Heart right ventricle (tissue), 16 donors: ENCODE measurements around the gene STARD5. TPM values are rescaled to one million over a fixed set of nuclear protein-coding genes. Genes with fewer than 3 reads are reported as not detected.

ENCODE experiments used
- ATAC-seq, 8 donors: fragments of 200-7000 bp; cut with Tn5 transposase; one replicate each; pipeline ENCODE4 v1.9.1; 2020; ENCODE audit warnings: mild to moderate bottlenecking in 8 of 8, moderate library complexity in 8 of 8, moderate number of reproducible peaks in 1 of 8
- DNase-seq, 2 donors: peaks; one replicate each; pipeline ENCODE4 v3.0.0-alpha.2; 2020
- H3K27ac ChIP-seq, 10 donors: fragments of 200-600 bp; sonication (generic) in 2 of 10; one replicate each; pipeline versions ENCODE4 v1.5.0 to v1.8.0; 2020 to 2022; ENCODE audit warnings: mild to moderate bottlenecking in 3 of 10
- H3K27me3 ChIP-seq, 7 donors: fragments of 200-600 bp; one replicate each; pipeline ENCODE4 v1.8.0; 2021 to 2022; ENCODE audit warnings: mild to moderate bottlenecking in 2 of 7
- H3K36me3 ChIP-seq, 9 donors: fragments of 200-600 bp; sonication (generic) in 1 of 9; one replicate each; pipeline versions ENCODE4 v1.5.0 to v1.8.0; 2020 to 2022; ENCODE audit warnings: mild to moderate bottlenecking in 2 of 9
- H3K4me1 ChIP-seq, 9 donors: fragments of 200-600 bp; sonication (generic) in 1 of 9; one replicate each; pipeline versions ENCODE4 v1.5.0 to v1.8.0; 2020 to 2022; ENCODE audit warnings: mild to moderate bottlenecking in 4 of 9
- H3K4me3 ChIP-seq, 10 donors: fragments of 200-600 bp; sonication (generic) in 2 of 10; one replicate each; pipeline versions ENCODE4 v1.5.0 to v1.8.0; 2020 to 2022; ENCODE audit warnings: mild to moderate bottlenecking in 7 of 10, moderate library complexity in 2 of 10
- H3K9me3 ChIP-seq, 11 donors: fragments of 200-600 bp in 10 of 11; sonication (generic) in 2 of 11; one replicate each; pipeline versions ENCODE4 v1.5.0 to v1.8.0; 2013 to 2022; ENCODE audit warnings: mild to moderate bottlenecking in 2 of 11, control low read depth in 1 of 11, moderate library complexity in 1 of 11
- WGBS, 2 donors: extraction: QIAGEN DNeasy Blood & Tissue Kit; methylation state at CpG; one replicate each; pipeline ENCODE4 v1.1.7; 2013; ENCODE audit warnings: inconsistent platforms in 1 of 2; 5-methylcytosine and 5-hydroxymethylcytosine counted together
- intact Hi-C, 10 donors: fragments of 100-400 bp; cut with DNase I; formaldehyde crosslinking; loops; one replicate each; pipeline versions ENCODE4 v1.11.1 to v1.14.2; 2022
- polyA plus RNA-seq, 2 donors: library from polyadenylated mRNA; stranded (reverse); fragments of 200-250 nt; gene quantifications; one replicate each; pipeline ENCODE4 v1.2.3, GENCODE V29; 2013
- total RNA-seq, 10 donors: library from RNA; stranded (reverse); fragmentation: NEBNext Ultra II Directional in 3 of 10; extraction: Animal tissue kit (Norgen Biotek cat#: 25700) in 3 of 10; gene quantifications; one replicate each; pipeline versions ENCODE4 v1.2.1 to v1.2.4, GENCODE V29; 2021 to 2023
- TF ChIP-seq, protein P1 (sequence below), 9 donors: fragments of 200-600 bp; sonication (generic) in 2 of 9; IDR thresholded peaks; one replicate each; pipeline versions ENCODE4 v1.5.0 to v1.8.0; 2021 to 2022; ENCODE audit warnings: antibody characterized with exemption in 9 of 9, mild to moderate bottlenecking in 5 of 9, moderate library complexity in 1 of 9
- donor health status: Arrhythmogenic right ventricular cardiomyopathy.
- donor health status: ischemic (EF 13 %, LVEDD 7.1; RV severe dilation, severe dysfunction).
- donor health status: healthy with polysubstance abuse.
- donor health status: DM: no; HTN: yes; CAD: no.
- donor health status: DM: no; HTN: no; CAD: no.
- donor health status: ischemic (EF 25% LVEDD 6.9; RV normal size, moderate dysfunction).
- donor health status: ischemic (EF 25% LVEDD 5.7; RV mildly dilated, moderate dysfunction).
- donor health status: healthy.
- donor health status: DM: yes; HTN: yes; CAD: no.
- donor health status: Ischemic cardiomyopathy.
- donor health status: ischemic (EF 35%, LVEDD 5.7; RV mildly dilated, moderate dysfunction).
- donor health status: nonischemic (EF 11% LVEDD 7.7; RV severe dilation, severe dysfunction).
- donor health status: DM: yes; HTN: yes; CAD: no.
- donor health status: PGD.
- donor health status: ischemic (EF 29% LVEDD 5.4; RV normal size, mild dysfunction).
- donor health status: nonischemic (EF 23%, LVEDD 6.1; RV moderate dilation, normal function).

Gene STARD5
- total and polyA plus RNA-seq, 12 donors = 0.70 to 4.7 (median 1.3) TPM

DNA sequence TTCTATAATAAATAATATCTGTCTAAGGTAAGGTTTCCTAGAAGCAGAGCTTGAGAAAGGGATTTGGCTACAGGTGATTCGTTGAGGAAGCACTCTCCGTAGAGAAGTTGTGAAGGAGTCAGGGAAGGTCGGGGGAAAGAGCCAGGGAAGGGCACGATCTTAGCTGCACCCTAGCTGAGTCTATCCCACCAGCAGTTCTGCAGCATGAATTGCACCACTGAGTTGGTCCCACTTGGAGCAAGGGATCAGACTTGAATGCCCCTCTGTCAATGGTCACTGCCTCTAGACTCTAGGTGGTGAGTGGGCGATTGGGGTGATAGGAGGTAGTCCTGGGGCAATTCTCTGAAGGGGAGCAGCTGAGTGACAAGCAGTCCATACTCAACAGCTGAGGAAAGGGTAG, 36.5 kb upstream of the STARD5 start:
- 85 to 92% methylated on average over 5 of the region's 5 CpGs for WGBS, 2 donors

DNA sequence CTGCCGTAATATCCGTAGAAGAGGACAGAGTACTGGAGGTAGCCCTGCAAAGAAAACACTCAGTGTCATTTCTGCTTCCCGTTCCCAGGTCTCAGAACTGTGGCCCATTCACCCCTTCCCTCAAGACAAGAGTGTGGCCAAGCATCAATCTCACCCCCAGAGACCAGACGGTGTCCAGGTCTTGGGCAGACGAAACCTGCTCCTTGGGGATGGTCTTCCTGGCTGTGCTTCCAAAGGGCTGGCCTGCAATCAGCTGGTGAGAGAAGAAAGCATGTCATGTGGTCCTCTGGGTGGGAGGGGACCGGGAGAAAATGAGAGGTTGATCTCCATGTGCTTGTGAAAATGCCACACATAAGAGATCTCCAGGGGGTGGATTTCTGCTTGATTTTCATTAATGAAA, 34.3 kb upstream of the STARD5 start:
- TF ChIP-seq, protein P1, sequence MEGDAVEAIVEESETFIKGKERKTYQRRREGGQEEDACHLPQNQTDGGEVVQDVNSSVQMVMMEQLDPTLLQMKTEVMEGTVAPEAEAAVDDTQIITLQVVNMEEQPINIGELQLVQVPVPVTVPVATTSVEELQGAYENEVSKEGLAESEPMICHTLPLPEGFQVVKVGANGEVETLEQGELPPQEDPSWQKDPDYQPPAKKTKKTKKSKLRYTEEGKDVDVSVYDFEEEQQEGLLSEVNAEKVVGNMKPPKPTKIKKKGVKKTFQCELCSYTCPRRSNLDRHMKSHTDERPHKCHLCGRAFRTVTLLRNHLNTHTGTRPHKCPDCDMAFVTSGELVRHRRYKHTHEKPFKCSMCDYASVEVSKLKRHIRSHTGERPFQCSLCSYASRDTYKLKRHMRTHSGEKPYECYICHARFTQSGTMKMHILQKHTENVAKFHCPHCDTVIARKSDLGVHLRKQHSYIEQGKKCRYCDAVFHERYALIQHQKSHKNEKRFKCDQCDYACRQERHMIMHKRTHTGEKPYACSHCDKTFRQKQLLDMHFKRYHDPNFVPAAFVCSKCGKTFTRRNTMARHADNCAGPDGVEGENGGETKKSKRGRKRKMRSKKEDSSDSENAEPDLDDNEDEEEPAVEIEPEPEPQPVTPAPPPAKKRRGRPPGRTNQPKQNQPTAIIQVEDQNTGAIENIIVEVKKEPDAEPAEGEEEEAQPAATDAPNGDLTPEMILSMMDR (IDR thresholded peaks at IDR 0.05) = no peak
- H3K27me3 ChIP-seq = peaks cover 0 to 5% (median 0%) of the 10 kb centered on the region in 7 donors
- H3K9me3 ChIP-seq = no peaks in the 10 kb centered on the region
- H3K4me3 ChIP-seq = no peak overlapping the region
- ATAC-seq = no peak
- 83 to 88% methylated on average over 6 of the region's 6 CpGs for WGBS, 2 donors
- H3K36me3 ChIP-seq = no peaks in the 10 kb centered on the region
- intact Hi-C loops = no loop called here
- no peak overlapping the region for H3K27ac ChIP-seq
- DNase-seq = no peak
- H3K4me1 ChIP-seq = no peaks in the 10 kb centered on the region

More for the DNA sequence above, 36.5 kb upstream of the STARD5 start:
- H3K27ac ChIP-seq = no peak overlapping the region
- peaks cover 0 to 5% (median 0%) of the 10 kb centered on the region in 7 donors for H3K27me3 ChIP-seq
- TF ChIP-seq, protein P1 (IDR thresholded peaks at IDR 0.05) = no peak
- H3K9me3 ChIP-seq = no peaks in the 10 kb centered on the region
- DNase-seq (no peak), ATAC-seq (no peak)
- no peaks in the 10 kb centered on the region for H3K4me1 ChIP-seq
- no peak overlapping the region for H3K4me3 ChIP-seq
- intact Hi-C loops = no loop called here
- no peaks in the 10 kb centered on the region for H3K36me3 ChIP-seq

DNA sequence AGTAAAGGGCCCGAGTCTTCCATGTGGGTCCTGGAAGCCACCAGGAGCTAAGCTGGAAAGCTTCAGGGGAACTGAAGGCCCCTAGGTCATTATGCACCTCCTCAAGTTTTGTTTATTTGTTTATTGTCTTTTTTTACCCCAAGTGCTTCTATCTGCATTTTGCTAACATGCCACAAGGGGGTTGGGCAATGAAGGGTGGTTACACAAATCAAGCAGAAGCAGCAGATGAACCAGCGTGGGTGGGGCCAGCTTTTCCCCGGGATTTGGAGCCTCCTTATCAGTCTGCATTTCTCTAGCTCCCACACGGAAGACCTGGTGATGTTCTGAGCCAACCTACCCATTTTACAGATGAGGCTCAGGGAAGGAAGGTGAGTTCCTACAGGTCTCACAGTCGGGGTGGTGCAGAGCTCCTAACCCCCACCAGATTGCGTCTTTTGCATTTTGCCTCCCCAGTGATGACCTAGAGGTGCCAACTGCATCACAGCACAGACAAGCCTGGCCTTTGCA, 33.3 kb upstream of the STARD5 start:
- Histone ChIP-seq H3K4me1 (no peaks in the 10 kb centered on the region), H3K4me3 (no peak overlapping the region), H3K36me3 (no peaks in the 10 kb centered on the region), H3K27ac (no peak overlapping the region), H3K9me3 (no peaks in the 10 kb centered on the region), H3K27me3 (peaks cover 0 to 5% (median 0%) of the 10 kb centered on the region in 7 donors)
- intact Hi-C loops = no loop called here
- WGBS, 2 donors = 74 to 84% methylated on average over 6 of the region's 6 CpGs
- TF ChIP-seq, protein P1 (IDR thresholded peaks at IDR 0.05) = no peak
- DNase-seq (no peak), ATAC-seq (no peak)

DNA sequence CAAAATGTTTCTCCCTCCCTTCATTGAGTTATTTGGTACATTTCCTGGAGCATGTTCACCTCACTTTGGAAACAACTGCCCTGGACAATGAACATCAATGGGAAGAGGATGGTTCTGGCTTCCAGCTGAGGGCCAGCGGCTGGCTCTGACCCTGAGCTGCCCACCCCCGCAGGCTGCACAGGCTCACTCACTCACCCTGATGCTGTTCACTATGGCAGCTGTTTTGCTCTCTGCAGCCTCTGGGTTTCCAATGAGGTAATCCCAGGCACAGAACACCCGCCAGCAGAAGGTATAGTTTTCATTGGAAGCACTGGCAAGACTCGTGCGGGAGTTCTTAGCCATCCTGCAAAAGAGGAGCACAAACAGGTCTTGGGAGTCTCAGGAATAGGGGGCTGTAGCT, 32.3 kb upstream of the STARD5 start:
- intact Hi-C loops = no loop called here
- no peaks in the 10 kb centered on the region for H3K36me3 ChIP-seq
- WGBS, 2 donors = 75 to 79% methylated on average over 5 of the region's 5 CpGs
- H3K9me3 ChIP-seq = no peaks in the 10 kb centered on the region
- H3K4me1 ChIP-seq = no peaks in the 10 kb centered on the region
- H3K27ac ChIP-seq = no peak overlapping the region
- DNase-seq = no peak
- no peak overlapping the region for H3K4me3 ChIP-seq
- TF ChIP-seq, protein P1 (IDR thresholded peaks at IDR 0.05) = no peak
- H3K27me3 ChIP-seq = peaks cover 0 to 5% (median 0%) of the 10 kb centered on the region in 7 donors
- ATAC-seq = no peak
